HG03159 (cell line): ENCODE results near the gene IKZF2.

Experiments used
- ATAC-seq: cut with Tn5 transposase; IDR thresholded peaks from one replicate; pipeline ENCODE4 v1.9.1; 2021; ENCODE audit warnings: mild to moderate bottlenecking, moderate library complexity; ENCODE audit not compliant: unreplicated experiment

Gene IKZF2

DNA sequence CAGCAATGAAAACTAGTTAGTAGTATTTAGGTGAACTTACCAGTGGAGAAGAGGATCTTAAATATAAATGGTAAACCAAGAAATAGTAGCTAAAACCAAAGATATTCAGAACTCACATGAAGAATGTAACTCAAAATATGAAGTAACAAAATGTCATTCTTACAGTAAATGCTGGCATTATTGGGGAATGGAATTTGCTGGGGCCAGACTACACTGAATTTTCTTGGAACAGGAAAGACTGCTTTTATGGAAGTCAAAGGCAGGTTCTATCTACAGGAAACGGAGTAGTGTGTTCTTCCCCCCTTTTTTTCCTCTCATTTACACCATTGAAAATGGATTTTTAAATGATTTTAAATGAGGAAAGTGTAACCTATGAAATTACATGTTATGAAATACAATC is 188.7 kb downstream of the IKZF2 start:
- ATAC-seq: no peak

DNA sequence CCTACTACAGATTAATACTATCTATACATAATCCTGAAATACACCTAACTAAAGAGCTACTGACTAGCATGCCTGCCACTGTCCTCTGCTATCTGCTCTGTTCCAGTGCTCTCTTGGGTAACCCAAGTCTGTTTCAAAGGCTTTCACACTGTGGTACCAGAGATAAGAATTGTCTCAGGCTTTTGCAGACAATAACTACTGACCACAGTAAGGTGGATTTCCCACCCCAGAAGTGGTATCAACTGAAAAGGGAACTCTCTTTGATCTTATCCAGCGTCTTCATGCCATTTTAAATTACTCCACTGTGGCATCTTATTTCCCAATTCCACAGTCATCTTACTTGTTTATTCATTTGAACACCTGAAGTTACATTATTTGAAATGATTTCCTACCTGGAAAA is 190.2 kb downstream of the IKZF2 start:
- ATAC-seq: no peak

DNA sequence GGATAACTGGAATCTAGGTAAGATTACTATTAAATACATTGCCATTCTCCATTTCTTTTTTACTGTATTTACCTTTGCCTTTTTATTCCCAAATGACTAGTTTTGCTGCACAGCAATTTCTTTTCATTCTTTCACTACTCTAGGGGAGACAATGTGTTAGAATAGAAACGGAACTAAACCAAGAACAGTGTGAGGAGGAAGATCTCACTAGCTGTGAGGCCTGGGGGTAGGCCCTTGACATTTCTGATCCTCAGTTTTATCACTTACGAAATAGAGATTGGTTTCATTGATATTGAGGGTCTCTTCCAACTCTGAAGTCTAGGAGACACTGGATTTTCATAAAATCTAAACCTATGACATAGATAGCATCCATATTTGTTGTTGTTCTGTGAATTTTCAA is 191.1 kb downstream of the IKZF2 start:
- no peak for ATAC-seq

DNA sequence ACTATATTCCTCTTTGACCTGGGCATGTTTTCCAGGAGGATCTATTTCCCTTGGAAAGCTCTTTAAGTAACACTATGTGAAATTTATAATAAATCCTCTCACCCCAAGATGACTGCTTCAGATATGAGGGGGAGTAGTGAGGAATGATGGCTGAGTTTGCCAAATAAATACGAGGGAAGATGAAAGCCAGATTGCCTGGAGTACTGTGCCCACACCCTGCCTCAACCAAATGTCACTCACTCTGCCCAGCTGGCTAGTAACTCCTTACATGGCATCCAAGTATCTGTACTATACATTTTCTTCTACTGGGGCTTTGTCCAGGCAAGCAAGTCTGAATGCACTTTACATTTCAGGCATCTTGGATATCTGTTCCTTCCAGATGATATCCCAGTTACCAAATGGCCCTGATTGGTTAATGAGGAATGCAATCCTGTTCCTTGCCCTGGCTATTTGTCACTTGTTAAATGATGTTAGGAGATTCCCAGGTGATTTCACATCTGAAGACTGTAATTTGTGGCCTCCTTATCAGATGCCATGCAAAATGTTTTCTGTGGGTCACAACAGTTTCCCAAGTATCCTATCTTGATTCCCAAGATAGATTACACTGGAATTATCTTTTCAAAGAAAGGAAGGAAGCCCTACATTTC is 191.8 kb downstream of the IKZF2 start:
- no peak for ATAC-seq

DNA sequence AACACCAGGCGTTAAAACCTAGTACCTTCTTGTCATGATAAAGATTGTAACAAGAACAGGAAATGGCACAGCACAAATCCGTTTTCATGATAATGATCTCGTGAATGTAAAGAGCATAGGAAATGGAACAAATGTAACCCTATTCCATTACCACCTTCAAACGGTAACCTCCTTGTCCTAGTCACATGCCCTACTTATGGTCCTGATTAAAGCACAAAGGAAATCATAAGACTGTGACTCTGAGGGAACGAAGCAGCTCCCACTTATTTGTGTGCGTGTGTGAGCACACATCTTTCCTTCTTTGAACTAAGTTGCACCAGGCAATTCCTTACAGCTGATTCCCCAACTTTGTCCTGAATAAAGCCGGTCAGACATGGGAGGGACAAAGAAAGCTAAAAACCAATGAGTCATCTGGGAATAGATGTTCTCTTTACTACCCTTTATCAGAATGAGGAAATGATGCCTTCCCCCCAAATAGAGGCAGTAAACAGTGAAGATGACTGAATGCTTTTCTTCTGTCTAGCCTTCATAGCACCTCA is 192.6 kb downstream of the IKZF2 start:
- ATAC-seq: no peak

DNA sequence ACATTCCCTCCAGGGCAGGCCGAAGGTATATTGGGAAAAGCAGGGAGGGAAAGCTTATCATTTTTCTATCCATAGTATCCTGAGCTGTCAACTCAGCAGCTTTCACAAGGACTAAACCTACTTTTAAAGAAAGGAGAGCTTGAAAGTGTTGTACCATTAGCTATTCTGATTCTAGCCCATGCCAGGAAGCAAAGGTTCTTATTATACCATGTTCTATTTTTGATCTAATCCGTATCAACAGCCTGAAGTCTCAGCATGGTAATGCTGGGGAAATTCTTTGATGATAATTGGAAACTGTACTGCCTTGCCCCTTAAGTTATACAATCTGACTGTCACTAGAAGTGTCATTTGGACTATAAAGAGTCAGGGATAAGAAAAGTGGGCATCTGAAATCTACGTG is 193.3 kb downstream of the IKZF2 start:
- ATAC-seq: no peak

DNA sequence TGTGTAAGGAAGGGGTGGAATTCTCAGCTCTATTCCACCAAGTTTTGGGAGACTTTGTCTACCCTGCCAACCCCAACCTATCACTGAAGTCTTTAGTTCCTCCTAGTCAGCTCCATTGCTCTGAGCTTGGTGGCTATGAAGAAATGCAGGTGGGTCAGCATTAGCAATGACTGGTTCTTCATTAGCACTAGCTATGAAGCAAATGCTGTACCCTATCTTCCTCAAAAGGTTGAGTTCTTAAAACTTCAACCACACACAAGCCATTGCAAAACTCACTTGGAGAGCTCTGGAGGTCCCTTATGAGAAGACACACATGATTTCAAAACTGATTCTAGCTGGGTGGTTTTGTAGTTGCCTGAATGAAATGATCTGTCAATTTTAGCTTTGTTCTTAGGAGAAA is 193.8 kb downstream of the IKZF2 start:
- ATAC-seq: no peak

DNA sequence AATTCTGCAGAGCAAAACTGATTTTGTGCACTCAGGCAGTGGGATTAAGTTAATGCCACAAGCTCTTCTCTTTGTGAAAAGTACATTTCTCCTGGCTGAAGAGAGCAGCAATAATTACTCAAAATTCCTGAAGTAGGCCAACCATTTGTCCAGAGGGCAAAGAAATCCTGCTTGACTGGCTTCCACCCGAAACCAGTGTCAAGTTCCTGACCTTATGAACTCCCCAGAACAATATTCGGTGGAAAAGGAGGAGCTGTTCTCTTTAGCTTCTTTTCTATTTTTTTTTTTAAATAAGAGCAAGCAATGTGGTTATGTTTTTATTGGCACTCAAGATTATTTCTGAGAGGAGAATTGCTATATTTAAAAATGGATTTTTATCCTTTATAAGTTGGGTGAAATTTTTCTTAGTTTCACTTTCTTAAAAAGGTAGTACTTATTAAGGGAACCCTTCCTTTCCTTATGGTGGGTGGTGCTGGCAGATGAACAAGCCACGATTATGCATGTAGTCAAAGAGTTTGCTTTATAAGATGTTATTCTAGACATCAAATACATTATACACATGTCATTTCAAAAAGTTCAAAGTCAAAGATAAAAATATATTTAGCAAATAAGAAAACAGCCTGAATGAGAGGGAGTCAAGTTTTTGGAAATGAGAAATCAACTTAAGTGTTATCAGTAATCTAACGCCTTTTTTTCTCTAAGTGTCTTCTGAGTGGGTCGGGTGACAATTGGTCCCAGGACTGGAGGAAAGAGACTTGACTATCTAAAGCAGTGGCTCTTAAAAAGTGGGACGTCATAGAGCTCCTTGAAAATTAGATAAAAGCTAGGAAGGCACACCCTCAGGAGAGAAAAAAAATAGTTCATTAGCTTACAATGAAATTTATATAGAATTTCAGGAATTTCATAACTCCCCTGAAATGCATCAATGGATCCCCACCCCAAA is 194.5 kb downstream of the IKZF2 start:
- no peak for ATAC-seq

DNA sequence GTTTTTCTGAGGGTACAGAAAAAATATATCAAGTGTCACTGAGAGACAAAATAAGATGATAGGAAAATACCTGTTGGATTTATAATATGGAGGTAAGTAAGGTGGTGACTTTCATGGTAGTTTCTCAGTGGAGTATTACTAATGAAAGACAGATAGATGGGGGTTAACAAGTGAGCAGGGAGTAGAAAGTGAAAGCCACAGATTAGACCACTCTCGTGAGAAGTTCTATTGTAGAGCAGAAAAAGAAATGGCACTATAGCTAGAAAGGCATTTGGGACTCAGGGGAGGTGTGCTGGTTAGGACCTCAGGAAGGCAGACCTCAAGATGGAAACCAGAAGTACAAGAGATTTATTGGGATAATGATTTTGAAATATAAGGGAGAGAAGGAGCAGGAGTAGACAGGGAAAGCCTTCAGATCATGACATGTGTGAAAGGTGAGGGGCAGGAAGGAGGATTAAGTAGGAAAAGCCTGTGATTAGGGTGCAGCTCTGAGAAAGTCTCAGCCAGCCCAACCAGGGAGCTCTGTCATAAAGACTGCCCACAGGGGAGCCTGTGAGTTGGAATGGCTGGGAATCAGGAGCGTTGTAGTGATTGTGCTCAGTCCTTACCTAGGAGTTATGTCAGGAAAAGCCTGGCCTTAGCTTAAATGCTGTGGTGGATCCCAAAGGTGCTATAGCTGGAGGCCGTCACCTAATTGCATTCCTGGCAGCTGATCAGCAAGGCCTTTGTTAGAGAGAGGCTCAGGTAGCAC is 198.1 kb downstream of the IKZF2 start:
- ATAC-seq: peak; percentile 87

DNA sequence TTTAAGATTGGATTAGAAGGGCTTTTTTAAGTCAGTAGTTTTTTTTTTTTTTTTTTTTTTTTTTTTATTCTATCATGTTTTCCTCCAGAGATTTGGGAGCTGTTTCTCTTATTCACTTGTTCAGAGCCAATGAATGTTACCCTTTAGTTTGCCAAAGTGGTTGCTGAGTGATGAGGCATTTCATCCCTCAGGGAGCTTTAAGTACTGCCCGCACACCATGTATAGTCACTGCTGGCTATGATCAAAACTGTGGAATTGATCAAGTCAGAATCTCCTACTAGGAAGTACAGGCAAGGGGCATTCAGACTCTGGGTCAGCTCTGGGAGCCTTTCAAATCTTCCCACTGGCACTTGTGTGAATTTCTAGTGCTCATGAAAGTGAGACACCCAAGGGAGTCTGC is 201.6 kb downstream of the IKZF2 start:
- no peak for ATAC-seq
